ENCODE measurements around the gene C2CD5.

The C2CD5 gene

DNA sequence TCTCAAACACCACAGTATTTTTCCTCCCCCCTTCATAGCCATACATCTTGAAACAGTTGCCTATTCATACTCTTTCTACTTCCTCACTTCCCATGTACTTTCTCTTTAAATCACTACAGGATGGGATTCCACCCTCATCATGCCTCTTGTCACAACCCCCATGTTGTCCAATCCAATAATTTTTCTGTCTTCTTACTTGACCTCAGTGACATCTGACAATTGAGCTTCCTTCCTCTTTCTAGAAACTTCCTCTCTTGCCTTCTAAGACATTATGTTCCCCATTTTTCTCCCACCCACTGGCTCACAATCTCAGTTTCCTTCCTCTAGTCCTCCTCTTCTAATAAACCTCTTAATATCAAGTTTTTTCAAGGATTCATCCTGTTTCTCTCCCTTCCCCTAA lies 5.3 kb downstream of the C2CD5 start:
- DNase-seq = no peak
- in situ Hi-C loops (cut with HindIII; ENCODE audit: low pct_ligation_motif_present, low pct_unique_long_range_greater_than_20kb, low sequenced_read_pairs) = no loop called here

DNA sequence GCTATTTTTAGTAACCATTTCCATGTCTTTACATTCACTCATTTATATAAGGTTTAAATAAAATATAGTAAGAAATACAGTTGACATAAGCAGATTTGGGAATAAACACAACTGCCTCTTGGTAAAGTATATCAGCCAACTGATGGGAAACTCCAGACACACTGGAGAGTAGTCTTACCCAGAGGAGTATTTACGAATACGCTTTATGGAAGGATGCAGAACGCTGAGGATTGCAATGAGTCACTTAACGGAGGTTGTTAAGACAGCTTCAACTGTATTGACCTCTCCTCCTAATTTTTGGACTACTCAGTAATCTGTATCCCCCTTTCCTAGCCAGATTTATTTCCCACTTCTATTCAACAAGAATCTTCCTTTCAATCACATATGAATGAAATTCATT lies 6.0 kb downstream of the C2CD5 start:
- in situ Hi-C loops (cut with HindIII; ENCODE audit: low pct_ligation_motif_present, low pct_unique_long_range_greater_than_20kb, low sequenced_read_pairs) = no loop called here
- DNase-seq = no peak

DNA sequence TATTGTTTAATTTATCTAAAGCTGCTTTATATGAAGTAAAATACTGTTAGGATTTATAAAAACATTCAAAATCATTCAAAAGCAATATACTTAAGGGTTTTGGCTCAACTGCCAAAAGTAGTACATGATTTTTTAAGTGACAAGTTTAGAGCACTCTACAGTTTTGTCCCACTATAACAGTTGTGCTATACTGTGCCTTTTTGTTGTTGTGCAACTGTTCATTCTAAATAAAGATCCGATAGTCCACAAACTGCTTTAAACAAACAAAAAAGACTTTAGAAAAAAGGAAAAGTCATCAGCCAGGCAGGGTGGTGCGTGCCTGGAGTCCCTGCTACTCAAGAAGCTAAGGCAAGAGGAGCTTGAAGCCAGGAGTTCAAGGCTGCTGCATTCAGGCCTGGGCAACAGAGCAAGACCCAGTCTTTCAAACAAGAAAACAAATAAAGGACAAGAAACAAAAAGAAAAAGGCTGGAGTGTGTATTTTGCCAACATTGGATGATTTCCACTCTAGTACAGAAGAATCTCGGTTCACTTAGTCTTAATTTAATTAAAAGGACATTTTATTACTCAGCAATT lies 7.3 kb downstream of the C2CD5 start:
- DNase-seq = no peak
- in situ Hi-C loops (cut with HindIII; ENCODE audit: low pct_ligation_motif_present, low pct_unique_long_range_greater_than_20kb, low sequenced_read_pairs) = no loop called here

DNA sequence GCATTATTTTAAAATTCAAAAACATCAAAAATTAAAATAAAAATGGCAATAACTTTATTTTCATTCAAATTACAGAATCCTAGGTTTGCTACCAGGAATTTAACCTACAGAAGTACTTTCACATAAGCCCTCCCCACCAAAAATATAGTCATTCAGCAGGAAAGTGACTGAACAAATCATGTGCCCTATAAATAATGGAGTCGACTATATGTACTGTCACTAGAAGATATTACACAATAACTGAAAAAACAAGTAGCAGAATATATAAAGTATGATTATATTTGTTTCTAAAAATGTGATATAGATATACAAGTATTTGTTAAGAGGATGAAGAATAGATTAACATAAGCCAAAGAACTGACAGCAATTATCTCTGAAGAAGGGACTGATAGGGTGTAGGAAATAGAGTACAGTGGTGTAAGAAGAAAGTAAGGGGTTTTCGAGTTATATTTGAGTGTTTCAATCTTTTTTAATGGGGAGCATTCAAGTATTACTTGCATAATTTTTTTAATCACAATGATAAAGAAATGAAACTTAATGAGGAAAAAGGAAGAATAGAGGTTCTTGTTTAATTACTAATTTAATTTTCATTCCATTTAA lies 7.9 kb downstream of the C2CD5 start:
- no peak for DNase-seq
- in situ Hi-C loops (cut with HindIII; ENCODE audit: low pct_ligation_motif_present, low pct_unique_long_range_greater_than_20kb, low sequenced_read_pairs) = no loop called here

DNA sequence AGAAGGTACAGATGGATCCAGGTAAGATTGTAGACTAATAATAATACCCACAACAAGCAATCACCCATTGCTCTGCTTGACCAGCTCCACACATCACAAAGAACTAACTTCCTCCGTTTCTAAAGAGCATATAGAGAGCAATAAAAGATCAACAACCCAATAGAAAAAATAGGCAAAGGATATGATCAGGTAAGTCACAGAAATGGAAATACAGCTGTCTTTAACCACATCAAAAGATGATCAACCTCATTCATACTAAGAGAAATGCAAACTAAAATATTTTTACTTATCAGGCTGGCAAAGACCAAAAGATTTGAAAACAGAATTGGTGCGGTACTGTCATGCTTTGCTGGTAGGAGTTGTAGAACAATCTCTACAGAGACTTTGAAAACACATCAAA lies 8.9 kb downstream of the C2CD5 start:
- DNase-seq = no peak
- in situ Hi-C loops (cut with HindIII; ENCODE audit: low pct_ligation_motif_present, low pct_unique_long_range_greater_than_20kb, low sequenced_read_pairs) = no loop called here

DNA sequence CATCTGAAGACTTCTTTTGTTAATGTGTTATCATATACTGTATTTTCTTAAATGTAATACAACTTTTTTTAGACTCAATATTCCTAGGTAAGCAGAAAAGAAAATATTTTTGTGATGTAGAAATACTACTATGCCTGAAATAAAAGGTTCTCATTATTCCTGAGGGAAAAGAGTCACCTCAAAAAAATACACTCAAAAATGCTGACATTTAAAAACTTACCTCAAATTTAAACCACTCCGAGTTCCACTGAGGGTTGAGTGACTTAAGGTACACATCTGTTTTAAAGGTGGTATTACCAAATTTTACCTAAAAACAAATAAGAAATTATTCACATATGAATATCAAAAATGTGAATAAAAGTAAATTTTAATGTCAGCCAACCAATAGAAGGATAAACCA lies 9.3 kb downstream of the C2CD5 start:
- no peak for DNase-seq
- in situ Hi-C loops (cut with HindIII; ENCODE audit: low pct_ligation_motif_present, low pct_unique_long_range_greater_than_20kb, low sequenced_read_pairs) = no loop called here

DNA sequence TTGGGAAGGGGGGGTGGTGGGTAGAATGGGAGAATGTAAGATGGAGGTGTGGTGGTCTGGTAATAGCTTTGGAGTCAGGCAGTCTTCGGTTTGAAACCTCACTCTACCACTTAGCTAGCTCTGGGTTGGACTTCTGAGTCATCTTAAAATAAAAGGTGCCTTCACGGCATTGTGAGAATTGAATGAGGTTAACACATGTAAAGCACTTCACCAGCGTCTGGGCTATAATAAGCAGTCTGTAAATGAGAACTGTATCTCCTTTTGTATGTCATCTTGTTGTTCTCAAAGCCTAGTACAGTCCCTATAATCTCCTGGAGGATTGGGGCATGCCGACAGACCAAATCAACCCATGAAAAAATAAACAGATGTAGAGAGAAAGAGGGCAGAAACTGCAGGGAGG lies 11.2 kb downstream of the C2CD5 start:
- DNase-seq = no peak
- in situ Hi-C loops (cut with HindIII; ENCODE audit: low pct_ligation_motif_present, low pct_unique_long_range_greater_than_20kb, low sequenced_read_pairs) = no loop called here

DNA sequence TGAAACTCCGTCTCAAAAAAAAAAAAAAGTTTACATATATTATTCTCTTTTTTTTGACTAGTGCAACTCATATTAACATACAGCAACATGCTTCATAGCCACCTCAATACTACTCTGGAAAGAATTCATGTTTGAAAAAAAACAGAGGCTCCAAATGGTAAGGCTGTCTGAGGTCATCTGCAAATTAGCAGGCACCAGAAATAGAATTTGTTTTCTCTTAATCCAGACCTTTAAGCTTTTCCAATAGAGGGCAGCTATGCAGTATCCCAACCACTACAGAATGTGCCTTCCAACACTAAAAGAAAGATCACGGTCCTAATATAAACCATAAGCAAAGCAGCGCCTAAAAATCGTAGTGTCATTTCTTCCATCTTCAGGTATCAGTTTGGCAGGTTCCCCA lies 12.0 kb downstream of the C2CD5 start:
- in situ Hi-C loops (cut with HindIII; ENCODE audit: low pct_ligation_motif_present, low pct_unique_long_range_greater_than_20kb, low sequenced_read_pairs) = no loop called here
- DNase-seq = no peak

DNA sequence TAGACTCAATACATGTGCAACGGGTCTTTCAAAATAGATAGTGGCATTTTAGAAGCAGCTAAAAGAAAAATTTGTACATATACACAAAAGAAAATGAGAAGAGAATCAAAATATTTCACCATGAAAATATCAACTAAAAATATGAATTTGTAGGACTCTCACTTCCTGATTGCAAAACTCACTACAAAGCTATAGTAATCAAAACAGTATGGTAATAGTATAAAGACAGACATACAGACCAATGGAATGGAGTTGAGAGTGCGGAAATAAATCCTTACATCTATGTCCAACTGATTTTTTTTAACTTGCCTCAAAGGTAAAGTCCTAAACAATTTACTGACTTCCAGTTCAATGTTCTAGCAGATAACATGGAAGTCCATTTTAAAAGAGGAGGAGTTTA lies 13.1 kb downstream of the C2CD5 start:
- in situ Hi-C loops (cut with HindIII; ENCODE audit: low pct_ligation_motif_present, low pct_unique_long_range_greater_than_20kb, low sequenced_read_pairs) = no loop called here
- no peak for DNase-seq

DNA sequence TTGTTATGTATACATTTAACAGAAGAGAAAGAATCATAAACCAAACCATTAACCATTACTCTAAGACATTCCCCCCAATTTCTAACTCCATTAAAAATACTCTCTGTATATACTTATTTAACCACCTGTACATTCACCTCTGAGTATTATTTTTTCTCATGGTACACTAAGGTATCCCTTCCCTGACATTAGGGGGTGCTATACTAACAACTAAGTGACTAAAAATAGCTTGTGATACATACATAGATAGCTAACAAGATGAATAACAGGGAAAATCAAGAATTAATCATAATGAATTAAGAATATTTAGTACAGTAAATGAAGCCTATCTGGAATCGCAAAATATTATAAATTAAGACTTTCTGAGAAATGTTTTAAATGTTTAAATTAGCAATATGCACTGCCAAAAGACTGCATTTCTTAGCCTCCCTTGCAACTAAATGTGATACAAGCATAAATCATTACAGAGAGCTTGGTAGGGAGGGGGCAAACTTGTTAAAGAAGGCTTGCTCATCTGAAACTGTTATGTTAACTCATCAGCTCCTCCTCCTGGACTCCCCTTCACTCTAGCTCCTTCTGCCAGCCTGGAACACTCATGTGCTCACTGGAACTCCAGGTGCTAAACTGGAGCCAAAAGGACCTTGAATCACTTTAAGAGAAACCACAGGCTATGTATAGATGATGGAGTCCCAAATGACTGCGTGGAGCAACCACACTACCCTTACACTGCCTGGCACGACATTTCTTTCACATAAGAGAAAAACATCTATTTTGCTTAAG lies 14.9 kb downstream of the C2CD5 start:
- in situ Hi-C loops (cut with HindIII; ENCODE audit: low pct_ligation_motif_present, low pct_unique_long_range_greater_than_20kb, low sequenced_read_pairs) = no loop called here
- DNase-seq = peak; percentile 76

DNA sequence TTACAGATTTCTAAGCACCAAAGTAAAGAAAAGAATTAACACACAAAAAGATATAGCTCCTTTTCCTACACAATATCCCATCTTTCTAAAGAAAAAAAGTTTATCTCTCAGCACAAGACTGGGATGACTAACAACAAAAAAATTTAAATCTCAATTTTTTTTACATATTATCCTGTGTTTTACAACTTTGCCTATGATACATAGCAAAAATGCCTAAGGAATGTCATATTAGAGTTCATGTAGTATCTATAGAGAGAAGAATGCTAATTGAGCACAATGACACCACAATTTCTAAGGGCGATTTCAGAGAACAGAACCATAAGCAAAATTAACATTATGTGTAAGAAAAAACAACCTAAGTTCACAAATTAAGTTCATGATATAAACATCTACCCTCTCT lies 16.3 kb downstream of the C2CD5 start:
- DNase-seq = peak; percentile 70
- in situ Hi-C loops (cut with HindIII; ENCODE audit: low pct_ligation_motif_present, low pct_unique_long_range_greater_than_20kb, low sequenced_read_pairs) = no loop called here

DNA sequence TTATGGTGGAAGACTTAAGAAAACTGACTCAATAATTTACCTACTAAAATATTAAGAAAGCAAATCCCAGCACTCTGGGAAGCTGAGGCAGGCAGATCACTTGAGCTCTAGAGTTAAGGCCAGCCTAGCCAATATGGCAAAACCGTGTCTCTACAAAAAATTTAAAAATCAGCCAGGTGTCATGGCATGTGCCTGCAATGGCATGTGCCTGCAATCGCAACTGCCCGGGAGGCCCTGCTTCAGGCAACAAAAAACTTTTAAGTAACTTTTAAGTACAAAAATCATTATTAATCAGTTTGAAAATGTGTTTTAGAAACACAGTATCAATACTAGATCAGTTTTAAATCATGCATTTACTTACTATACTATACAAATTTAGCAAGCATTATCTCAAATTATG lies 17.5 kb downstream of the C2CD5 start:
- in situ Hi-C loops (cut with HindIII; ENCODE audit: low pct_ligation_motif_present, low pct_unique_long_range_greater_than_20kb, low sequenced_read_pairs) = no loop called here
- no peak for DNase-seq

DNA sequence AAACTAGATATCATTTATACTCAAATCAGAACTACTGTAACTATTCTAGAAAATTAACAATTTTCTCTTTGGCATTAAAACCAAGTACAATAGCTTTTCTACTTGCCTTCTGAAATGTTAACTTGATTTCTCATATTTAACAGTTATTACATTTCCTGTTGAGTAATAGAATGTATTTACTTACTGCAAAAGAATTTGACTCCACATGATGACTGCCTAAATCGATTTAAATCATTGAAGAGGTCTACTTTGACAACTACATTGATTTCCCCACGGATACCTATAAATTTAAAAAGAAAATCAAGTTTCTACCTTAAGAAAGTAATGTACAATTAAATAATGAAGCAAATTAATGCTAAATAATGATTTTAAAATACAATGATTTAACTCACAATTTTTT lies 18.9 kb downstream of the C2CD5 start:
- no peak for DNase-seq

DNA sequence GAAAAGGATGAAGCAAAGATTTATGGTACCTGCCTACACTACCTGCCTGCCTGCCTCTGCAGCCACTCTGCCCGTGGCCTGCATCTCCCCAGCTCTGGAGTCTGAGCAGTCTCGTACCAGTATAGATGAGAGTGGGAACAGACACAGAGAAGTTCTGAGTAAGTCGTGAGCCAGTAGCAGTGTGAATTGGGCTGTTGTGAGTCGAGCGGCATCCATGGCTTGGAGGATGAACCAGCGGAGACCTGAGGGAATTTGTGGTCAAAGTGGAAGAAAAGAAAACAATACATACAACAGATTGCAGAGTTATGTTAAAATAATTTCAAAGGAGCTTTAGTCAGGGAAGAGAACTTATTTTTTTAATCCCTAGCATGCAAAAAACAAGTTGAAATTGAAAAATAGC lies 25.3 kb downstream of the C2CD5 start:
- in situ Hi-C loops (cut with HindIII; ENCODE audit: low pct_ligation_motif_present, low pct_unique_long_range_greater_than_20kb, low sequenced_read_pairs) = no loop called here

More for the DNA sequence above, 18.9 kb downstream of the C2CD5 start:
- in situ Hi-C loops (cut with HindIII; ENCODE audit: low pct_ligation_motif_present, low pct_unique_long_range_greater_than_20kb, low sequenced_read_pairs) = no loop called here

DNA sequence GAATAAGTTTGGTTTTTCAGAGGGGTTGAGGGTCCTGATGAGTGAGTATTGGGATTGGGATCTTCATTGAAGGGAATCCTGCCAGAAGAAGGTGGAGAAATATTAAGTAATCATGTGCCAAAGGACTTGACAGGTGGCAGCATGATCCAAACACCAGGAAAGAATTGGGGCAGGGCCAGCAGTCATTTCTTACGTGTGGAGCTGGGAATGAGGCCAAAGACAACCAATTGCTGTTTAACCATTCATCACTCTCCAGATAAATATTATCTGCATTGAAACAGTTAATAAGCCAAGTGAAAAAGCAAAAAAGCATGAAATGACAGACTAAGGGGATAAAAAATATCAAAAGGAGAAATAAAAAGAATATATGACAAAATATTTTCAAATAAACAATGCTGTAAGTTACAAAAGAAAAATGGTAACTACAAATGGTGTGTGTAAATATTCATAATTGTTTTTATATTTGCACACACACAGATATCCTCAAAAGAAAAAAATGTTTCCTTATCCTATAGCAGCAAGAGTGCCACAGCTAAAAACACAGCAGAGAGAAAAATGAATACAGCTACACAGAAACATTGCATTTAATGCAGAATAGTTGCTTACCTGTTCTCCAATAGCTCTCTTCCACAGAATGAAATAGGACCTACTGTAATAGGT lies 26.2 kb downstream of the C2CD5 start:
- DNase-seq = peak; percentile 41
- in situ Hi-C loops (cut with HindIII; ENCODE audit: low pct_ligation_motif_present, low pct_unique_long_range_greater_than_20kb, low sequenced_read_pairs) = no loop called here

More for the DNA sequence above, 25.3 kb downstream of the C2CD5 start:
- DNase-seq = no peak

DNA sequence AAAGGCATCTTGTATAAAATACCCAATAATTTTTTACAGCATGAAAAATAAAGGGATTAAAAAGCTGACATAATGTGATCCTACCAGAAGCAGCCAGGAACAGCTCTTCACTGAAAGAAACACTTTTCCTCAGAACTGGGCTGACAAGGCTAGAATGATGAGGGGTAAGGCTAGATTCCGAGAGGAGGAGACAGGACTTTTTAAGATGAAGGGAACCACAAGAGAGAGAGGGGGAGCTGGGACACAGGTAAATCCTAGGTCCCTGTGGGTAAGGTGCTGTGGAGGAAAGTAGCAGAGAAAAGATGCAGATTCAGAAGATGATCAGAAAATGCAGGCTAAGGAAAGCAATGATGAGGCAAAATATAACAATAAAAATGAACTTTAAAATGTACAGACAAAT lies 29.5 kb downstream of the C2CD5 start:
- in situ Hi-C loops (cut with HindIII; ENCODE audit: low pct_ligation_motif_present, low pct_unique_long_range_greater_than_20kb, low sequenced_read_pairs) = no loop called here
- DNase-seq = no peak

DNA sequence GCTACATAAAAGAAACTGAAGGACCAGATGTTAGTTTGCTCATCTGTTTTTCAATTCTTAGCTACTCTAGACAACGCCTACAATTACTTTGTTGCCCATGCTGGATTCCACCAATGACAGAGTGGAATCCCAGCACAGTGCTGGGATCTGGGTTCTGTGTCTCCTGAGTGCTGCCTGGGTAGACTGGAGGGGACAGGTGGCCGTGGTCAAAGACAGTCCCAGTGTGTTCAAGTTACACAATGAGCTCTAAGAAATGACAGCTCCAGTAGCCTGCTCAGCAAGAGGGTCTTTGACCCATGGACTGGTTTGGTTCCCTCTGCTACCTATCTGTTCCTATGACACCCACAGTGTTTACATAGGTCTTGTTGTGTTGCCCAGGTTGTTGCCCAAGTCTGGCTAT lies 38.5 kb downstream of the C2CD5 start:
- DNase-seq = no peak
- in situ Hi-C loops (cut with HindIII; ENCODE audit: low pct_ligation_motif_present, low pct_unique_long_range_greater_than_20kb, low sequenced_read_pairs) = no loop called here

DNA sequence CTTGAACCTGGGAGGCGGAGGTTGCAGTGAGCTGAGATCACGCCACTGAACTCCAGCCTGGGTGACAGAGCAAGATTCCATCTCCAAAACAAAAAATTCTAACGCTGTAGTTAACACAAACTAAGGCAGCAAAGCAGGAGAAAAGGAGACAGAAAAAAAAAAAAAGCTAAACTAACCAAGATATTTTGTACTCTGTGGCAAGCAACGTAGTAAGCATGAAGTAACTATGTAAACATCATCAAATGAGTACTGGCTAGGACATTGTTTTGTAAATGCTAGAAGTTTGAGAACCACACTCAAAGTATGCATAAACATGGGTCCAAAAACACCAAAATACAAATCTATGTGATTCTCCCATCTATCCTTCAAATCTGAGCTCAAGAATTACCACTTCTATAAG lies 44.2 kb downstream of the C2CD5 start:
- in situ Hi-C loops (cut with HindIII; ENCODE audit: low pct_ligation_motif_present, low pct_unique_long_range_greater_than_20kb, low sequenced_read_pairs) = no loop called here
- no peak for DNase-seq

DNA sequence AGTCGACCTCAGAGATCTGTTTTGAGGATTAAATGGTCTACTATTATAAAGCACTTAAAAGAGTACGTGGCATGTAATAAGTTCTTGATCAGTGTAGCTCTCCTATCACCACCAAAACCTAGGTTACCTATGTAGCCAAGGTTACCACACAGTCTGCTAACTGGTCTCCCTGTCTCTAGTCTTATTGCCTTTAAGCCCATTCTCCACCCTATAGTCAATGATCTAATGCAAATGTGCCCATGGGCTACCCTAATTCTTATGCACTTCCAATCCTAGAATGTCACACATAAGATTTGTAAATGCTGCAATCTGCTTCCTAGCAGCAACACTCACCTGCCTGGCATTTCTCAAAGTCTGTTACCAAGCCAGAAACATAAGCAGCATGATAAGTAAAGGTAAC lies 44.9 kb downstream of the C2CD5 start:
- in situ Hi-C loops (cut with HindIII; ENCODE audit: low pct_ligation_motif_present, low pct_unique_long_range_greater_than_20kb, low sequenced_read_pairs) = no loop called here

DNA sequence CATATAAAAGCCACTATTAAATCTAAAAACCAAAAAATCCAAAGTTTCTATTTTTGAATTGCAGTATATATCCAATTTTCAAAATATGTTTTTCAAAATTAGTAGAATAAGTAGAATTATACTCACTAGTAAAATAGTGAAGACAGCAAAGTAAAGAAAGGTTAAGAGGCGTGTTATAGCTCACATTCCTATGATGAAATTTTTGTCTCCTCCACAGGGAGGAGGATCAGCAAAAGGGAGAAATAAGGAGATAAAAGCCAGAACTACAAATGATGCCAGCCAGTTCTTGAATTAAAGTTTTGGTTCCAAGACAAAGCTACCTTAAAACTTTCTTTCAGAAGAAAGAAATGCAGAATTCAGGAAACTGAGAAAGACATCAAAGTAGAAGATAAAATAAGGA lies 50.0 kb downstream of the C2CD5 start:
- no peak for DNase-seq
- in situ Hi-C loops (cut with HindIII; ENCODE audit: low pct_ligation_motif_present, low pct_unique_long_range_greater_than_20kb, low sequenced_read_pairs) = no loop called here

More for the DNA sequence above, 44.9 kb downstream of the C2CD5 start:
- DNase-seq = no peak

Data from ACHN (cell line).